HEK293 (cell line): ENCODE measurements around the gene OLIG1.

Experiments
- CTCF ChIA-PET: fragments of 350-600 bp; formaldehyde crosslinking; extraction: SDS; loops from one replicate; lab custom pipeline; 2021; ENCODE audit warnings: antibody characterized with exemption; lab: Yijun Ruan, JAX
- POLR2A ChIA-PET: fragments of 300-600 bp; formaldehyde crosslinking; extraction: SDS; loops from one replicate; lab custom pipeline; 2020; ENCODE audit warnings: antibody characterized with exemption, inconsistent platforms; lab: Yijun Ruan, JAX
- H3K27ac ChIP-seq: fragments of 200-500 bp; sonication (Bioruptor generic); 2 replicates; pipeline ENCODE4 v1.5.1; 2014; ENCODE audit warnings: low read depth, low read length, control low read depth, inconsistent platforms; ENCODE audit errors: extremely low read depth
- H3K36me3 ChIP-seq, 2 experiments: fragments of 200-500 bp in 1 of 2; sonication (Bioruptor generic) in 1 of 2; 1 replicate in 1 of 2; 2 replicates in 1 of 2; pipeline ENCODE4 v1.5.1; 2014 to 2017; ENCODE audit warnings: inconsistent platforms in 2 of 2, low read length in 2 of 2; ENCODE audit not compliant: control insufficient read depth in 2 of 2, insufficient read depth in 1 of 2
- H3K4me1 ChIP-seq: fragments of 200-500 bp; sonication (Bioruptor generic); 2 replicates; pipeline ENCODE4 v1.5.1; 2014; ENCODE audit warnings: mild to moderate bottlenecking, low read length, inconsistent platforms; ENCODE audit not compliant: control insufficient read depth, insufficient read depth
- H3K4me3 ChIP-seq: 2 replicates; pipeline ENCODE4 v1.5.1; 2011; ENCODE audit warnings: low read depth, mild to moderate bottlenecking, control low read depth, low read length, moderate library complexity
- H3K9me3 ChIP-seq: fragments of 200-500 bp; sonication (Bioruptor generic); 2 replicates; pipeline ENCODE4 v1.5.1; 2014; ENCODE audit warnings: low read depth, low read length, inconsistent platforms; ENCODE audit not compliant: control insufficient read depth, insufficient read depth
- GLIS2 ChIP-seq: fragments of 450-650 bp; formaldehyde crosslinking; IDR thresholded peaks from 2 replicates; pipeline ENCODE4 v1.5.1; 2016; ENCODE audit warnings: missing biosample characterization, missing genetic modification characterization
- KLF10 ChIP-seq: fragments of 450-650 bp; IDR thresholded peaks from 2 replicates; pipeline ENCODE4 v1.5.1; 2018; ENCODE audit warnings: missing biosample characterization, mild to moderate bottlenecking, missing genetic modification characterization
- KLF7 ChIP-seq: fragments of 450-650 bp; formaldehyde crosslinking; IDR thresholded peaks from 2 replicates; pipeline ENCODE4 v1.5.1; 2016; ENCODE audit warnings: missing biosample characterization, missing genetic modification characterization, borderline replicate concordance
- KLF8 ChIP-seq: fragments of 450-650 bp; formaldehyde crosslinking; IDR thresholded peaks from 2 replicates; pipeline ENCODE4 v1.5.1; 2016; ENCODE audit warnings: missing biosample characterization, missing genetic modification characterization
- PRDM2 ChIP-seq: fragments of 450-650 bp; formaldehyde crosslinking; IDR thresholded peaks from 2 replicates; pipeline ENCODE4 v1.5.1; 2016; ENCODE audit warnings: missing biosample characterization, missing genetic modification characterization, borderline replicate concordance
- SCRT2 ChIP-seq: fragments of 450-650 bp; formaldehyde crosslinking; IDR thresholded peaks from 2 replicates; pipeline ENCODE4 v1.5.1; 2016; ENCODE audit warnings: missing biosample characterization, missing genetic modification characterization
- ZBTB49 ChIP-seq: fragments of 450-650 bp; formaldehyde crosslinking; IDR thresholded peaks from 2 replicates; pipeline ENCODE4 v1.5.1; 2016; ENCODE audit warnings: missing biosample characterization, missing genetic modification characterization, low read depth
- ZEB2 ChIP-seq: fragments of 450-650 bp; formaldehyde crosslinking; IDR thresholded peaks from 2 replicates; pipeline ENCODE4 v1.5.1; 2016; ENCODE audit warnings: missing biosample characterization, missing genetic modification characterization
- ZNF140 ChIP-seq: fragments of 450-650 bp; formaldehyde crosslinking; IDR thresholded peaks from 2 replicates; pipeline ENCODE4 v1.5.1; 2016; ENCODE audit warnings: missing biosample characterization, missing genetic modification characterization
- ZNF146 ChIP-seq: fragments of 450-650 bp; formaldehyde crosslinking; IDR thresholded peaks from 2 replicates; pipeline ENCODE4 v1.5.1; 2016; ENCODE audit warnings: missing biosample characterization, missing genetic modification characterization
- ZNF214 ChIP-seq: fragments of 450-650 bp; formaldehyde crosslinking; IDR thresholded peaks from 2 replicates; pipeline ENCODE4 v1.5.1; 2017; ENCODE audit warnings: missing biosample characterization, mild to moderate bottlenecking, missing genetic modification characterization, borderline replicate concordance
- ZNF391 ChIP-seq: fragments of 450-650 bp; formaldehyde crosslinking; IDR thresholded peaks from 2 replicates; pipeline ENCODE4 v1.5.1; 2016; ENCODE audit warnings: low read depth, missing biosample characterization, missing genetic modification characterization, borderline replicate concordance
- ZNF404 ChIP-seq: fragments of 450-650 bp; formaldehyde crosslinking; IDR thresholded peaks from 2 replicates; pipeline ENCODE4 v1.5.1; 2017; ENCODE audit warnings: missing biosample characterization, missing genetic modification characterization
- ZNF596 ChIP-seq: fragments of 450-650 bp; IDR thresholded peaks from 2 replicates; pipeline ENCODE4 v1.5.0; 2018; ENCODE audit warnings: missing biosample characterization, mild to moderate bottlenecking, missing genetic modification characterization, moderate library complexity

Gene OLIG1

GRCh38 chr21:33025489-33026442 lies 44.2 kb upstream of the OLIG1 start, which contains the start of gene OLIG2 (continued):
- TF ChIP-seq ZBTB49 (tag by site-specific recombination) = no peak
- no peak for TF ChIP-seq ZNF214 (tag by site-specific recombination)
- no peak for TF ChIP-seq PRDM2 (tag by site-specific recombination)
- TF ChIP-seq ZNF404 (tag by site-specific recombination) = no peak
- TF ChIP-seq ZNF146 (tag by site-specific recombination) = no peak
- peak; percentile 98 for TF ChIP-seq KLF10 (tag by site-specific recombination)
- peak; percentile 100 for TF ChIP-seq ZNF140 (tag by site-specific recombination)
- TF ChIP-seq KLF8 (tag by site-specific recombination) = peak; percentile 94
- 0 out of 2 replicates have a peak, but pooled peaks have one; percentile 5 for TF ChIP-seq ZNF391
- TF ChIP-seq GLIS2 = peak; percentile 86
- peak; percentile 82; the same call in 1 of the 2 replicates for TF ChIP-seq ZEB2
- TF ChIP-seq, all 188 proteins: peak for 54

DNA sequence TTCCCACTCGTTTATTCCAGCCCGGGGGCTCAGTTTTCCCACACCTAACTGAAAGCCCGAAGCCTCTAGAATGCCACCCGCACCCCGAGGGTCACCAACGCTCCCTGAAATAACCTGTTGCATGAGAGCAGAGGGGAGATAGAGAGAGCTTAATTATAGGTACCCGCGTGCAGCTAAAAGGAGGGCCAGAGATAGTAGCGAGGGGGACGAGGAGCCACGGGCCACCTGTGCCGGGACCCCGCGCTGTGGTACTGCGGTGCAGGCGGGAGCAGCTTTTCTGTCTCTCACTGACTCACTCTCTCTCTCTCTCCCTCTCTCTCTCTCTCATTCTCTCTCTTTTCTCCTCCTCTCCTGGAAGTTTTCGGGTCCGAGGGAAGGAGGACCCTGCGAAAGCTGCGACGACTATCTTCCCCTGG lies 43.5 kb upstream of the OLIG1 start:
- Histone ChIP-seq H3K27ac (no peak overlapping the region; the same call in 1 of the 2 replicates), H3K9me3 (no peaks in the 10 kb centered on the region), H3K4me3 (no peak overlapping the region), H3K4me1 (no peaks in the 10 kb centered on the region), H3K36me3 (no peaks in the 10 kb centered on the region)
- POLR2A ChIA-PET = interaction anchor here (0.9 to 2.1 kb wide), 5 partner anchors 9 to 25 kb away, joined by 3 to 11 read pairs (median 7); no protein-coding TSS in a partner anchor
- CTCF ChIA-PET = interaction anchor here (0.6 to 2.8 kb wide), 10 partner anchors 10 to 780 kb away, joined by 3 to 15 read pairs (median 4); no protein-coding TSS in a partner anchor
- TF ChIP-seq ZNF596 (tag by site-specific recombination) = peak; percentile 94
- TF ChIP-seq KLF7 (tag by site-specific recombination) = no peak
- TF ChIP-seq SCRT2 (tag by site-specific recombination) = peak; percentile 90
